ENCODE results near the gene CNOT3. TPM values are rescaled to one million over a fixed set of nuclear protein-coding genes. Genes with fewer than 3 reads are reported as not detected.
"Not testable (repeated sequence)": the region's sequence is repeated elsewhere in the genome, so short reads cannot be mapped to it uniquely, and the experiment has no call there.

The CNOT3 gene
- total RNA-seq, 1 donor from 2014 or later, result 95.5 TPM

DNA sequence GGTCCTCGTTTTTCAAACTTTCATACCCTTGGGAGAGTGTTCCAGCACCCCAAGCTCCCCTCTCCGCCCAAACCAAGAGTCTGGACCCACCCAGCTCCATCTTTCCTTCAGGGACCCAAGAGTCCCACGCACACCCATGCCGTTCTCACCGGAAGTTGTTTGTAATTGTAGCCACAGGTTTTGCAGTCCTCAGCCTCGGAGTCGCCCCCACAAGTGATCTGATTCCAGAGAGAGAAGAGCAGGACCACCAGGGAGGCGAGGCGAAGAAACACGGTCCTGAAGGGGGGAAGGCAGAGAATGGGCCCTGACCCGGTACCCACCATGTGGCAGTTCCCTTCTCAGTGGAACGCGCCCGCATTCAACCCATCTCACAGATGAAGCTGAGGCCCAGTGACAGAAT is 25.3 kb downstream of the CNOT3 start:
- peaks cover 39% of the 10 kb centered on the region for H3K4me1 Mint-ChIP-seq
- TF ChIP-seq, protein P1, sequence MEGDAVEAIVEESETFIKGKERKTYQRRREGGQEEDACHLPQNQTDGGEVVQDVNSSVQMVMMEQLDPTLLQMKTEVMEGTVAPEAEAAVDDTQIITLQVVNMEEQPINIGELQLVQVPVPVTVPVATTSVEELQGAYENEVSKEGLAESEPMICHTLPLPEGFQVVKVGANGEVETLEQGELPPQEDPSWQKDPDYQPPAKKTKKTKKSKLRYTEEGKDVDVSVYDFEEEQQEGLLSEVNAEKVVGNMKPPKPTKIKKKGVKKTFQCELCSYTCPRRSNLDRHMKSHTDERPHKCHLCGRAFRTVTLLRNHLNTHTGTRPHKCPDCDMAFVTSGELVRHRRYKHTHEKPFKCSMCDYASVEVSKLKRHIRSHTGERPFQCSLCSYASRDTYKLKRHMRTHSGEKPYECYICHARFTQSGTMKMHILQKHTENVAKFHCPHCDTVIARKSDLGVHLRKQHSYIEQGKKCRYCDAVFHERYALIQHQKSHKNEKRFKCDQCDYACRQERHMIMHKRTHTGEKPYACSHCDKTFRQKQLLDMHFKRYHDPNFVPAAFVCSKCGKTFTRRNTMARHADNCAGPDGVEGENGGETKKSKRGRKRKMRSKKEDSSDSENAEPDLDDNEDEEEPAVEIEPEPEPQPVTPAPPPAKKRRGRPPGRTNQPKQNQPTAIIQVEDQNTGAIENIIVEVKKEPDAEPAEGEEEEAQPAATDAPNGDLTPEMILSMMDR (conservative IDR thresholded peaks at IDR 0.05), result no peak
- peaks cover 18% of the 10 kb centered on the region for H3K36me3 Mint-ChIP-seq (ENCODE audit: low read depth)
- H3K4me3 Mint-ChIP-seq, result peak overlapping the region; percentile 87
- H3K27me3 Mint-ChIP-seq (ENCODE audit: low read depth), result peaks cover 27% of the 10 kb centered on the region
- peaks cover 7% of the 10 kb centered on the region for H3K9me3 Mint-ChIP-seq
- no peak overlapping the region for H3K27ac Mint-ChIP-seq (ENCODE audit: unreplicated experiment)
- DNase-seq (ENCODE audit: low read depth, low spot score), result no peak

DNA sequence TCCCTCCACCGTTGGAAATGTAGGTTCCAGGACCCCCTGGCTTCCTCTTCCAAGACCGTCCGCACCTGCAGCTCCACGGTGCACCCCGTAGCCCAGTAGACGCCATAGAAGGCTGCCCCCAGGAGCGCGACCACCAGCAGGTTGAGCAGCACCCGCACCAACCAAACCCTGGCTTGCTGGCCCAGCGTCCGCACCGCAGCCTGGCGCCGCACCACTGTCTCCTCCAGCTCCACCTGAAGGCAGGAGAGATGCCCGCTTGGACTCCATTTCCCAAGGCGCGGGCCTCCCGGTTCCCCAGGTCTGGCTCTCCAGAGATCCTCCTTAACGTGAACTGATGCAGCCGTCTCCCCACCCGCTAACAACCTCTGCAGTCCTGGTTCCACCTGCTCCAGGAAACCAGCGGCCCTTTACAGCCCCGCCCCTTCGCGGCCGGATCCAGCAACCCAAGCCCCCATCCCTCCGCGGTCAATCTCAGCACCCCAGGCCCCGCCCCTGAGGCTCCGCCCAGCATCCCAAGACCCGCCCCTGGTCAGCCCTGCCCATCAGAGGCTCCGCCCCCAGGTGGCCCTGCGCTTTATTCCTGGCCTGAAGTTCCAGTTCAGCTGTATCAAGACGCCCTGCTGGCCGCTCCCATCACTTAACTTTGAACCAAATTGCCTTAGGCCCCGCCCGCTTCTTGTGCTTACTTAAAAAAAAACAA is 27.0 kb downstream of the CNOT3 start:
- Mint-ChIP-seq H3K27me3 (ENCODE audit: low read depth) (peaks cover 25% of the 10 kb centered on the region), H3K4me3 (peak overlapping the region; percentile 82), H3K27ac (ENCODE audit: unreplicated experiment) (no peak overlapping the region), H3K36me3 (ENCODE audit: low read depth) (peaks cover 16% of the 10 kb centered on the region), H3K4me1 (peaks cover 24% of the 10 kb centered on the region), H3K9me3 (peaks cover 7% of the 10 kb centered on the region)
- peak; percentile 44 for DNase-seq (ENCODE audit: low read depth, low spot score)
- TF ChIP-seq, protein P1 (conservative IDR thresholded peaks at IDR 0.05), result peak; percentile 23

DNA sequence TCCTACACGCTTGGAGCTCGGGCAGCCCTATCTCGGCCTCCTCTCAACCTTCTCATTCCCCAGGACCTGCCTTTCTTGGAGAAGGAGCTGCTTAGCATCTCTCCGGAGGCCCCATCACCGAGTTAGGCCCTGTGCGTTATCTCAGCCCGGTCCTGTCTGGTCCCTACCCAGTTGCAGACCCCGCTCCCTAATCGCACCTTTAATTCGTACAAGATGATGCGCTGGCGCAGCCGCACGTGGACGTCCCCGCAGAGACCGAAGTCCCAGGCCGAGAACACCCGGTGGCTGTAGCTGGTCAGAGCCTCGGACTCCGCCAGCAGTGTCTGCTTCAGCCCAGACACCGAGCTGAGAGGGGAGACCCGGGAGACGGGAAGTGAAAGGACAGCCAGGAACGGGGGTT is 27.7 kb downstream of the CNOT3 start:
- Mint-ChIP-seq H3K36me3 (ENCODE audit: low read depth) (peaks cover 11% of the 10 kb centered on the region), H3K27ac (ENCODE audit: unreplicated experiment) (no peak overlapping the region), H3K4me1 (peaks cover 17% of the 10 kb centered on the region), H3K27me3 (ENCODE audit: low read depth) (peaks cover 22% of the 10 kb centered on the region), H3K9me3 (peaks cover 7% of the 10 kb centered on the region), H3K4me3 (peak overlapping the region; percentile 82)
- TF ChIP-seq, protein P1 (conservative IDR thresholded peaks at IDR 0.05), result no peak
- DNase-seq (ENCODE audit: low read depth, low spot score), result no peak

DNA sequence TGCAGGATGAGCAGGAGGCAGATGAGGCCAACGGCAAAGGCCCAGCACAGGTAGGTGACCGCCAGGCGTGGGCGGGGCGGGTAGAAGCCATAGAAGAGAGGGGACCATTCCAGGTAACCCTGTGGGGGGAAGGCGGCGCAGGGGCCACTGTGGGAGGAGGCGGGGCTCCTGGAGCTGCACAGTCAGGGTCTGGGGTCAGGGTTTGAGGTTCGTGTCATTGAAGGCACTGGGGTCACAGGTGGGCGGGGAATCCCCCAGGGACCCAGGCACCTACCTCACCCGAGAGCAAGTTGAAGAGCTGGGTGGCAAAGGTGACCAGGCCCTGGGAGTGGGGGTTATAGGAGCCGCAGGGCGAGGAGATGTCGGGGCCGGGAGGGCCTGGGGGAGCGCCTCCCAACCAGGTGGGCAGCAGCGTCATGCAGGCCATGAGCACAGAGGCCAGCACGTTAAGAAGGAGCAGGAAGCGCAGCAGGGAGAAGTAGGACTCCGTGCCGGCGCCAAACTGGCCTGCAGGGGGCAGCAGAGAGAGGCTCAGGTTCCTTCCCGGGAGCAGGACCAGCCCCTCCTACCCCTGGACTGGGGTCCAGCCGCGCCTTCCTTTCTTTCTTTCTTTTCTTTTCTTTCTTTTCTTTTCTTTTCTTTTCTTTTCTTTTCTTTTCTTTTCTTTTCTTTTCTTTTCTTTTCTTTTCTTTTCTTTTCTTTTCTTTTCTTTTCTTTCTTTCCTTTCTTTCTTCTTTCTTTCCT is 30.8 kb downstream of the CNOT3 start:
- no peaks in the 10 kb centered on the region for H3K4me1 Mint-ChIP-seq
- TF ChIP-seq, protein P1 (conservative IDR thresholded peaks at IDR 0.05), result peak; percentile 83
- peak overlapping the region; percentile 31 for H3K4me3 Mint-ChIP-seq
- peaks cover 19% of the 10 kb centered on the region for H3K27me3 Mint-ChIP-seq (ENCODE audit: low read depth)
- no peak overlapping the region for H3K27ac Mint-ChIP-seq (ENCODE audit: unreplicated experiment)
- no peaks in the 10 kb centered on the region for H3K9me3 Mint-ChIP-seq
- peaks cover 2% of the 10 kb centered on the region for H3K36me3 Mint-ChIP-seq (ENCODE audit: low read depth)
- DNase-seq (ENCODE audit: low read depth, low spot score), result peak; percentile 99

DNA sequence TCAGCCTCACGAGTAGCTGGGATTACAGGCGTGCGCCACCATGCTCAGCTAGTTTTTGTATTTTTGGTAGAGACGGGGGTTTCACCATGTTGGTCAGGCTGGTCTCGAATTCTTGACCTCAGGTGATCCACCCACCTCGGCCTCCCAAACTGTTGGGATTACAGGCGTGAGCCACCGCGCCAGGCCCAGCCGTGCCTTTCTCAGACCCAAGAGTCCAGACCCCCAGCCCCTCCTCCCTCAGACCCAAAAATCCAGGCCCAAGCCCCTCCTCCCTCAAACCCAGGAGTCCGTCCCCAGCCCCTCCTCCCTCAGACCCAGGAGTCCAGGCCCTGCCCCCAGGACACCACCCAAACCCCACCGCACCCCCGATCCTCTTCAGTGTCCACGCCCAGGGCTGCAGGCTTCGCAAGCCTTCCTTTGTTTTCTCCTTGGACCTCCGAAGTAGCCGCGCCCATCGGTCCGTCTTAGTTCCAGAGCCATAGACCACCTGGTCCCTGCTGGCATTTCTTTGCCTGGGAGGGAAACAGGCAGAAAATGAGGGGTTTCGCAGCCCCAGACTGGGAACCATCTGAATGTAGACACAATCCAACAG is 31.7 kb downstream of the CNOT3 start:
- peaks cover 17% of the 10 kb centered on the region for H3K27me3 Mint-ChIP-seq (ENCODE audit: low read depth)
- H3K9me3 Mint-ChIP-seq, result no peaks in the 10 kb centered on the region
- H3K27ac Mint-ChIP-seq (ENCODE audit: unreplicated experiment), result no peak overlapping the region
- no peak for DNase-seq (ENCODE audit: low read depth, low spot score)
- peaks cover under 1% of the 10 kb centered on the region for H3K36me3 Mint-ChIP-seq (ENCODE audit: low read depth)
- TF ChIP-seq, protein P1 (conservative IDR thresholded peaks at IDR 0.05), result no peak
- no peak overlapping the region for H3K4me3 Mint-ChIP-seq
- no peaks in the 10 kb centered on the region for H3K4me1 Mint-ChIP-seq

DNA sequence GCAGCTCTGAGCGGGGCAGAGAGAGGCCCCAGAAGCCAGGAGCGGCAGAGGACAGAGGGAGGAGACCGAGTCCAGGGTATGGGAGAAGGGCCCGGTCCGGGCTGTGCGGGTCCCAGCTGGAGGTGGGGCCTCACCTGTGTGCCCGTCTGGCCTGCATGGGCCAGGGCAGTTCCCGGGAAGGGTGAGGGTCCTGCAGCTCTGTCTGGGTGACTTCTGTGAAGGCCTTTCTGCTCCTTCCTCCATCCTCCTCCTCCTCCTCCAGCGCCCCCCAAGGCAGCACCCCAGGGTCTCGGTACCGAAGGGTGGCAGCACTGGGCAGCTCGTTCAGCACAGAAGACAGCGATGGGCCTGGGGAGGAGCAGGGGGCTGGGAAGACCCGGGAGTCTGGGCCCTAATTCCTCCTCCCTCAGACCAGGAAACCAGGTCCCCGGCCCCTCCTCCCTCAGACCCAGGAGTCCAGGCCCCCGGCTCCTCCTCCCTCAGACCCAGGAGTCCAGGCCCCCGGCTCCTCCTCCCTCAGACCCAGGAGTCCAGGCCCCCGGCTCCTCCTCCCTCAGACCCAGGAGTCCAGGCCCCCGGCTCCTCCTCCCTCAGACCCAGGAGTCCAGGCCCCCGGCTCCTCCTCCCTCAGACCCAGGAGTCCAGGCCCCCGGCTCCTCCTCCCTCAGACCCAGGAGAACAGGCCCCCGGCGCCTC is 34.3 kb downstream of the CNOT3 start:
- not testable (repeated sequence) for DNase-seq (ENCODE audit: low read depth, low spot score); H3K36me3 Mint-ChIP-seq (ENCODE audit: low read depth); H3K4me1 Mint-ChIP-seq; H3K9me3 Mint-ChIP-seq; H3K27me3 Mint-ChIP-seq (ENCODE audit: low read depth); H3K27ac Mint-ChIP-seq (ENCODE audit: unreplicated experiment)
- peak overlapping the region; percentile 3 for H3K4me3 Mint-ChIP-seq
